GM20000 (cell line): ENCODE results near the gene OBSCN.

Experiments used
- DNase-seq: peaks from one replicate; pipeline ENCODE4 v3.0.0; 2012; ENCODE audit warnings: low spot score
- TF ChIP-seq, protein P1 (sequence below): IDR thresholded peaks from 2 replicates; pipeline ENCODE4 v1.5.1; 2012; ENCODE audit warnings: mild to moderate bottlenecking, control low read depth; ENCODE audit errors: extremely low read depth, missing control alignments

Gene OBSCN

DNA sequence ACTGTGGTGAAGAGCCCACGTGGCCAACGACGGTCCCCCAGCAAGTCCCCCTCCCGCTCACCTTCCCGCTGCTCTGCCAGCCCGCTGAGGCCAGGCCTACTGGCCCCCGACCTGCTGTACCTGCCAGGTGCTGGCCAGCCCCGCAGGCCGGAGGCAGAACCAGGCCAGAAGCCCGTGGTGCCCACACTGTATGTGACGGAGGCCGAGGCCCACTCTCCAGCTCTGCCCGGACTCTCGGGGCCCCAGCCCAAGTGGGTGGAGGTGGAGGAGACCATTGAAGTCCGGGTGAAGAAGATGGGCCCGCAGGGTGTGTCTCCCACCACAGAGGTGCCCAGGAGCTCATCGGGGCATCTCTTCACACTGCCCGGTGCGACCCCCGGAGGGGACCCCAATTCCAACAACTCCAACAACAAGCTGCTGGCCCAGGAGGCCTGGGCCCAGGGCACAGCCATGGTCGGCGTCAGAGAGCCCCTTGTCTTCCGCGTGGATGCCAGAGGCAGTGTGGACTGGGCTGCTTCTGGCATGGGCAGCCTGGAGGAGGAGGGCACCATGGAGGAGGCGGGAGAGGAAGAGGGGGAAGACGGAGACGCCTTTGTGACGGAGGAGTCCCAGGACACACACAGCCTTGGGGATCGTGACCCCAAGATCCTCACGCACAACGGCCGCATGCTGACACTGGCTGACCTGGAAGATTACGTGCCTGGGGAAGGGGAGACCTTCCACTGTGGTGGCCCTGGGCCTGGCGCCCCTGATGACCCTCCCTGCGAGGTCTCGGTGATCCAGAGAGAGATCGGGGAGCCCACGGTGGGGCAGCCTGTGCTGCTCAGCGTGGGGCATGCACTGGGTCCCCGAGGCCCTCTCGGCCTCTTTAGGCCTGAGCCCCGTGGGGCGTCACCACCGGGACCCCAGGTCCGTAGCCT, 152.0 kb downstream of the OBSCN start:
- no peak for DNase-seq
- TF ChIP-seq, protein P1, sequence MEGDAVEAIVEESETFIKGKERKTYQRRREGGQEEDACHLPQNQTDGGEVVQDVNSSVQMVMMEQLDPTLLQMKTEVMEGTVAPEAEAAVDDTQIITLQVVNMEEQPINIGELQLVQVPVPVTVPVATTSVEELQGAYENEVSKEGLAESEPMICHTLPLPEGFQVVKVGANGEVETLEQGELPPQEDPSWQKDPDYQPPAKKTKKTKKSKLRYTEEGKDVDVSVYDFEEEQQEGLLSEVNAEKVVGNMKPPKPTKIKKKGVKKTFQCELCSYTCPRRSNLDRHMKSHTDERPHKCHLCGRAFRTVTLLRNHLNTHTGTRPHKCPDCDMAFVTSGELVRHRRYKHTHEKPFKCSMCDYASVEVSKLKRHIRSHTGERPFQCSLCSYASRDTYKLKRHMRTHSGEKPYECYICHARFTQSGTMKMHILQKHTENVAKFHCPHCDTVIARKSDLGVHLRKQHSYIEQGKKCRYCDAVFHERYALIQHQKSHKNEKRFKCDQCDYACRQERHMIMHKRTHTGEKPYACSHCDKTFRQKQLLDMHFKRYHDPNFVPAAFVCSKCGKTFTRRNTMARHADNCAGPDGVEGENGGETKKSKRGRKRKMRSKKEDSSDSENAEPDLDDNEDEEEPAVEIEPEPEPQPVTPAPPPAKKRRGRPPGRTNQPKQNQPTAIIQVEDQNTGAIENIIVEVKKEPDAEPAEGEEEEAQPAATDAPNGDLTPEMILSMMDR: no peak

DNA sequence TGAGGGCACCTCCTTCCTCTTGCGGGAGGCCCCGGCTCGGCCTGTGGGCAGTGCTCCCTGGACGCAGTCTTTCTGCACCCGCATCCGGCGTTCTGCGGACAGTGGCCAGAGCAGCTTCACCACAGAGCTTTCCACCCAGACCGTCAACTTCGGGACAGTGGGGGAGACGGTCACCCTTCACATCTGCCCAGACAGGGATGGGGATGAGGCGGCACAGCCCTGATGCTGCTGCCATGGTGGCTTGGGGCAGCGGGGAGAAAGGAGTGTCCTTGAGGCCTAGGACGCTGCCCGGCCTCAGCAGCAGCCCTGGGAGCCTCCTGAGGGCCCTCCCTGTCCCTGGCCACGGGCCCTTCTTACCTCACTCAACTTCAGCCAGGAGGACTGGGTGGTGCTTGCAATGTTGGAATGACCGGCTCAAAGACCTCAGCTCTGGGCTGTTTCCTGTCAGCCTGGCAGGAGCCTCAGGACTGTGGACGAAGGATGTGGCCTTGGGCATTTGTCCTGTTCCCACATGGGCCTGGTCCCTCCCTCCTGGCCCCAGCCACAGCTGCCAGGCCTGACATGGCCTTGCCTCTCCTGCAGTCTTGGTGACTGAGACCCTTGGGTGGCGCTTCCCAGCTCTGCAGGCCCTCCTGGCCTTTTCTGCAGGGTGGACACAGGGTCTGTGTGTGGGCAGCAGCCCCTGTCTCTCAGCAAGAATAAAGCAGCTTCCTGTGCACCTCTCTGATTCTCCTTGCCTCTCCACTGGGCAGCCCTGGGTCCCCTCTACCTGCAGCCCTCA, 152.9 kb downstream of the OBSCN start:
- TF ChIP-seq, protein P1: no peak
- no peak for DNase-seq

DNA sequence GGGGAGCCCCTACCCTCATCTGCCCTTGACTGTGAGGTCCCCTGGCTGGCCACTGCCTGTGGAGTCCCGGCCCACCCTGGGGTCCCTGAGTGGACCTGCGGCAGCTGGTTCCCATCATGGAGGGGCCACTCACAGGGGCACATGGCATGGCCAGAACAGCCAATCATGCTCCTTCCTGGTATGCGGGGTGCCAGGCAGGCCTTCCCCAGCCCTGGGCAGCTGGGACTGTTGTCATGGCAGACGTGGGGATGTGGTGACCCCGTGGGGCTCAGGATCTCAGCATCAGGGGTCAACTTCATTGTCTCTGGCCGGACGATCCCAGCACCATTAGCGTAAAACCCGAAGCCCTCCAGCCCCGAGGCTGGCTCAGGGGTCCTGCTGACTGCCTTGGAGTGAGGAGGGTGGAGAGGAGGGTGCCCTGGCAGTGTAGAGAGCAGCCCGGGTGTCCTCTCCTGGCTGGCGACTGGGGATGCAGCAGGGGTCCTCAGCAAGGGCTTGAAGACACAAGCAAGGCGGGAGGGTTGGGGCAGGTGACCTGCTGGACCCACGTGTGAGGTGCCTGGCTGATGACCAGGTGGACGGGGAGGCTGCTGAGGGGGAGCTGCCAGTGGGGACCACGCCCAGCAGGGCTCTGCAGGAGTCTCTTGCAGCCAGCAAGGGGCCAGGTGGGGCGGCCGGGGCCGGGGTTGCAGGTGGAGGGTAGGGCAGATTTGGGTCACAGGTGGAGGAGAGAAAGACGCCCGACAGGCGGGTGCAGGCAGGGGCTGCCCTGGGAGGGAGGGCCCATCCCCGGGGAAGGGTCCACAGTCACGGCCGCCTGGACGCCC, 153.7 kb downstream of the OBSCN start:
- DNase-seq: no peak

GRCh38 chr1:228362141-228362883, 154.5 kb downstream of the OBSCN start:
- no peak for DNase-seq
- TF ChIP-seq, protein P1: no peak

More for the DNA sequence above, 153.7 kb downstream of the OBSCN start:
- TF ChIP-seq, protein P1: no peak

DNA sequence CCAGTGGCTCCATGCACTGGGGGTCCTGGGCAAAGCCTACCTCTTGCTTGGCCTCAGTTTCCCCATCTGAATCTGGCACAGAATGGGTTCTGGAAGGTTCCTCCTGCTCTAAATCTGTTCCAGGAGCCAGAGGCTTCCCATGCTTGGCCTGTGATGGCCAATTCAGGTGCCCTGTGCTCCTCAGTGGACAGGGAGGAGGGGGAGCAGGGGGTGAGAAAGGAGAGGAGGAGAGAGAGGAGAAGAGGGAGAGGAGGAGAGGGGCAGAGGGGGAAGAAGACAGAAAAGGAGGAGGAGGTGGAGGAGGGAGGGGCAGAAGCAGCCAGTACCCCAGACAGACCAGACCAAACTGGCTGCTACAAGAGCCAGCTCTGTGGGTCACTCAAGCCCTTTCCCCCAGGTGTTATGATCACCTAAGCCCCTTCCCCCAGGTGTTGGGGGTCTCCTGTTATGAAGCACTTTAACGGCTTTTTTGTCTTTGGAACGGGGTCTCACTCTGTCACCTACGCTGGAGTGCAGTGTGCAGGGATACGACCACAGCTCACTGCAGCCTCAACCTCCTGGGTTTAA, 155.1 kb downstream of the OBSCN start:
- TF ChIP-seq, protein P1: no peak

DNA sequence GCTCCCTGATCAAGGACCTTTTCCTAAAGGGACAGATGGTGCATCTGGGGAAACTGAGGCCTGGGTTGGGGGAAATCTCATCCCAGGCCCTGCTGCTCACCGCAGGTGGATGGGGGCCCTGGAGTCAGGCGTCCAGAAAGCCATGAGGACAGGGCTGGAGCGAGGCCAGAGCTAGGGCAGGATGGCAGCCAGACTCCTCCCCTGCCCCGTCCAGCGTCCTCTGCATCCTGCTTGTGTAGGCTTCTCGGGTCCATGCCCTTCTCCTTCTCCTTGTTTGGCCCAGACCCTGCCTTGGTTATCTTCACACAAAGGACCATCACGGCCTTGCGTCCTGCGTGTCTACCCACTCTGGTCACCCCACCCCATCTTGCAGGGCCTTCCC, 155.8 kb downstream of the OBSCN start:
- TF ChIP-seq, protein P1: no peak
- DNase-seq: no peak

More for the DNA sequence above, 155.1 kb downstream of the OBSCN start:
- DNase-seq: no peak
